HEK293 (cell line): ENCODE data around the gene RNF169.

ENCODE experiments used
- CTCF ChIA-PET: fragments of 350-600 bp; formaldehyde crosslinking; extraction: SDS; loops from one replicate; lab custom pipeline; 2021; ENCODE audit warnings: antibody characterized with exemption; lab: Yijun Ruan, JAX
- POLR2A ChIA-PET: fragments of 300-600 bp; formaldehyde crosslinking; extraction: SDS; loops from one replicate; lab custom pipeline; 2020; ENCODE audit warnings: antibody characterized with exemption, inconsistent platforms; lab: Yijun Ruan, JAX
- H3K27ac ChIP-seq: fragments of 200-500 bp; sonication (Bioruptor generic); 2 replicates; pipeline ENCODE4 v1.5.1; 2014; ENCODE audit warnings: low read depth, low read length, control low read depth, inconsistent platforms; ENCODE audit errors: extremely low read depth
- H3K36me3 ChIP-seq, 2 experiments: fragments of 200-500 bp in 1 of 2; sonication (Bioruptor generic) in 1 of 2; 1 replicate in 1 of 2; 2 replicates in 1 of 2; pipeline ENCODE4 v1.5.1; 2014 to 2017; ENCODE audit warnings: inconsistent platforms in 2 of 2, low read length in 2 of 2; ENCODE audit not compliant: control insufficient read depth in 2 of 2, insufficient read depth in 1 of 2
- H3K4me1 ChIP-seq: fragments of 200-500 bp; sonication (Bioruptor generic); 2 replicates; pipeline ENCODE4 v1.5.1; 2014; ENCODE audit warnings: mild to moderate bottlenecking, low read length, inconsistent platforms; ENCODE audit not compliant: control insufficient read depth, insufficient read depth
- H3K4me3 ChIP-seq: 2 replicates; pipeline ENCODE4 v1.5.1; 2011; ENCODE audit warnings: low read depth, mild to moderate bottlenecking, control low read depth, low read length, moderate library complexity
- H3K9me3 ChIP-seq: fragments of 200-500 bp; sonication (Bioruptor generic); 2 replicates; pipeline ENCODE4 v1.5.1; 2014; ENCODE audit warnings: low read depth, low read length, inconsistent platforms; ENCODE audit not compliant: control insufficient read depth, insufficient read depth
- GLIS1 ChIP-seq: fragments of 450-650 bp; formaldehyde crosslinking; IDR thresholded peaks from 2 replicates; pipeline ENCODE4 v1.5.1; 2016; ENCODE audit warnings: missing biosample characterization, missing genetic modification characterization
- KLF10 ChIP-seq: fragments of 450-650 bp; IDR thresholded peaks from 2 replicates; pipeline ENCODE4 v1.5.1; 2018; ENCODE audit warnings: missing biosample characterization, mild to moderate bottlenecking, missing genetic modification characterization
- MZF1 ChIP-seq: fragments of 450-650 bp; formaldehyde crosslinking; IDR thresholded peaks from 2 replicates; pipeline ENCODE4 v1.5.1; 2017; ENCODE audit warnings: missing biosample characterization, missing genetic modification characterization, borderline replicate concordance
- OVOL3 ChIP-seq: fragments of 450-650 bp; formaldehyde crosslinking; IDR thresholded peaks from 2 replicates; pipeline ENCODE4 v1.5.1; 2016; ENCODE audit warnings: missing biosample characterization, missing genetic modification characterization
- PRDM2 ChIP-seq: fragments of 450-650 bp; formaldehyde crosslinking; IDR thresholded peaks from 2 replicates; pipeline ENCODE4 v1.5.1; 2016; ENCODE audit warnings: missing biosample characterization, missing genetic modification characterization, borderline replicate concordance
- SALL2 ChIP-seq: fragments of 450-650 bp; formaldehyde crosslinking; IDR thresholded peaks from 2 replicates; pipeline ENCODE4 v1.5.0; 2017; ENCODE audit warnings: missing biosample characterization, mild to moderate bottlenecking, missing genetic modification characterization, borderline replicate concordance
- SCRT2 ChIP-seq: fragments of 450-650 bp; formaldehyde crosslinking; IDR thresholded peaks from 2 replicates; pipeline ENCODE4 v1.5.1; 2016; ENCODE audit warnings: missing biosample characterization, missing genetic modification characterization
- TRIM28 ChIP-seq: IDR thresholded peaks from 2 replicates; pipeline ENCODE4 v1.6.1; 2011; ENCODE audit warnings: low read length, control low read depth, borderline replicate concordance
- YY2 ChIP-seq: fragments of 450-650 bp; formaldehyde crosslinking; IDR thresholded peaks from 2 replicates; pipeline ENCODE4 v1.5.1; 2016; ENCODE audit warnings: missing biosample characterization, missing genetic modification characterization
- ZBTB17 ChIP-seq: fragments of 450-650 bp; formaldehyde crosslinking; IDR thresholded peaks from 2 replicates; pipeline ENCODE4 v1.5.1; 2016; ENCODE audit warnings: missing biosample characterization, missing genetic modification characterization
- ZBTB26 ChIP-seq: fragments of 450-650 bp; formaldehyde crosslinking; optimal IDR thresholded peaks from 2 replicates; pipeline ENCODE3; 2016; ENCODE audit warnings: missing biosample characterization, mild to moderate bottlenecking, missing genetic modification characterization
- ZBTB8A ChIP-seq: fragments of 450-650 bp; formaldehyde crosslinking; IDR thresholded peaks from 2 replicates; pipeline ENCODE4 v1.5.1; 2016; ENCODE audit warnings: missing biosample characterization, missing genetic modification characterization
- ZFHX2 ChIP-seq: fragments of 450-650 bp; formaldehyde crosslinking; conservative IDR thresholded peaks from 2 replicates; pipeline ENCODE4 v1.5.1; 2016; ENCODE audit warnings: missing biosample characterization, missing genetic modification characterization
- ZNF202 ChIP-seq: fragments of 450-650 bp; formaldehyde crosslinking; IDR thresholded peaks from 2 replicates; pipeline ENCODE4 v1.5.1; 2016; ENCODE audit warnings: missing biosample characterization, missing genetic modification characterization, borderline replicate concordance
- ZNF324 ChIP-seq: fragments of 450-650 bp; formaldehyde crosslinking; IDR thresholded peaks from 2 replicates; pipeline ENCODE4 v1.5.1; 2016; ENCODE audit warnings: missing biosample characterization, missing genetic modification characterization
- ZNF354C ChIP-seq: fragments of 450-650 bp; formaldehyde crosslinking; IDR thresholded peaks from 2 replicates; pipeline ENCODE4 v1.5.1; 2016; ENCODE audit warnings: missing biosample characterization, missing genetic modification characterization, low read depth, borderline replicate concordance
- ZNF366 ChIP-seq: fragments of 450-650 bp; formaldehyde crosslinking; conservative IDR thresholded peaks from 2 replicates; pipeline ENCODE4 v1.5.1; 2016; ENCODE audit warnings: missing biosample characterization, missing genetic modification characterization
- ZNF433 ChIP-seq: fragments of 450-650 bp; formaldehyde crosslinking; IDR thresholded peaks from 2 replicates; pipeline ENCODE4 v1.5.1; 2016; ENCODE audit warnings: missing biosample characterization, missing genetic modification characterization, low read depth
- ZNF510 ChIP-seq: fragments of 450-650 bp; formaldehyde crosslinking; IDR thresholded peaks from 2 replicates; pipeline ENCODE4 v1.5.1; 2018; ENCODE audit warnings: mild to moderate bottlenecking, missing genetic modification characterization, missing biosample characterization; ENCODE audit not compliant: insufficient replicate concordance
- ZNF530 ChIP-seq: fragments of 450-650 bp; formaldehyde crosslinking; IDR thresholded peaks from 2 replicates; pipeline ENCODE4 v1.5.1; 2016; ENCODE audit warnings: low read depth, missing biosample characterization, missing genetic modification characterization
- ZNF561 ChIP-seq: fragments of 450-650 bp; IDR thresholded peaks from 2 replicates; pipeline ENCODE4 v1.5.1; 2018; ENCODE audit warnings: missing biosample characterization, missing genetic modification characterization, borderline replicate concordance
- ZNF645 ChIP-seq: fragments of 450-650 bp; formaldehyde crosslinking; IDR thresholded peaks from 2 replicates; pipeline ENCODE4; 2016; ENCODE audit warnings: missing biosample characterization, missing genetic modification characterization
- ZNF660 ChIP-seq: fragments of 450-650 bp; IDR thresholded peaks from 2 replicates; pipeline ENCODE4 v1.5.1; 2018; ENCODE audit warnings: missing biosample characterization, mild to moderate bottlenecking, missing genetic modification characterization
- ZSCAN16 ChIP-seq: fragments of 450-650 bp; formaldehyde crosslinking; IDR thresholded peaks from 2 replicates; pipeline ENCODE4 v1.5.1; 2016; ENCODE audit warnings: missing biosample characterization, missing genetic modification characterization

RNF169 gene

GRCh38 chr11:74720596-74721478, 27.8 kb upstream of the RNF169 start:
- CTCF ChIA-PET = interaction anchor here (0.8 to 9.2 kb wide), 3 partner anchors 18 to 25 kb away, joined by 3 to 103 read pairs (median 6); no protein-coding TSS in a partner anchor
- Histone ChIP-seq H3K4me3 (no peak overlapping the region), H3K36me3 (no peaks in the 10 kb centered on the region), H3K9me3 (no peaks in the 10 kb centered on the region), H3K27ac (no peak overlapping the region), H3K4me1 (no peaks in the 10 kb centered on the region)
- POLR2A ChIA-PET = no interaction called here
- TF ChIP-seq SALL2 = no peak
- peak; percentile 61 for TF ChIP-seq SCRT2
- peak; percentile 81 for TF ChIP-seq GLIS1 (tag by site-specific recombination)

GRCh38 chr11:74721479-74721835, 27.2 kb upstream of the RNF169 start:
- POLR2A ChIA-PET = no interaction called here
- no peaks in the 10 kb centered on the region for H3K36me3 ChIP-seq
- no peaks in the 10 kb centered on the region for H3K9me3 ChIP-seq
- no peaks in the 10 kb centered on the region for H3K4me1 ChIP-seq
- TF ChIP-seq ZSCAN16 (tag by site-specific recombination) = no peak
- TF ChIP-seq ZNF202 (tag by site-specific recombination) = no peak
- no peak for TF ChIP-seq MZF1 (tag by site-specific recombination)
- TF ChIP-seq ZBTB8A (tag by site-specific recombination) = no peak
- no peak for TF ChIP-seq ZNF645 (tag by site-specific recombination)
- no peak for TF ChIP-seq KLF10
- TF ChIP-seq ZNF530 = no peak
- TF ChIP-seq ZNF561 (tag by site-specific recombination) = no peak
- H3K4me3 ChIP-seq = no peak overlapping the region
- H3K27ac ChIP-seq = no peak overlapping the region
- CTCF ChIA-PET = interaction anchor here (0.8 to 9.2 kb wide), 2 partner anchors 19 to 25 kb away, joined by 3 to 103 read pairs; no protein-coding TSS in a partner anchor

GRCh38 chr11:74723511-74723910, 25.1 kb upstream of the RNF169 start:
- Histone ChIP-seq H3K9me3 (no peaks in the 10 kb centered on the region), H3K4me3 (no peak overlapping the region), H3K27ac (no peak overlapping the region), H3K36me3 (no peaks in the 10 kb centered on the region), H3K4me1 (no peaks in the 10 kb centered on the region)
- ChIA-PET POLR2A (no interaction called here), CTCF (interaction anchor here (9.2 kb wide), 1 partner anchor 21 kb away, joined by 103 read pairs; no protein-coding TSS in a partner anchor)
- TF ChIP-seq YY2 (tag by site-specific recombination) (no peak), ZNF366 (tag by site-specific recombination) (no peak), ZFHX2 (tag by site-specific recombination) (no peak), ZNF510 (tag by site-specific recombination) (no peak), ZNF433 (tag by site-specific recombination) (no peak), ZNF660 (tag by site-specific recombination) (no peak), ZBTB26 (tag by site-specific recombination) (no peak), ZNF324 (tag by site-specific recombination) (no peak), TRIM28 (no peak), ZSCAN16 (tag by site-specific recombination) (no peak), ZBTB17 (tag by site-specific recombination) (no peak), OVOL3 (tag by site-specific recombination) (no peak), PRDM2 (tag by site-specific recombination) (no peak), ZNF354C (tag by site-specific recombination) (no peak)
